OCI-LY7 (cell line): ENCODE results near the gene SCGB1C2. TPM values are rescaled to one million over a fixed set of nuclear protein-coding genes. Genes with fewer than 3 reads are reported as not detected.

Experiments used
- BruUV-seq: library from RNA; stranded (reverse); fragments of 400-500 nt; replicated peaks from 2 replicates; lab custom pipeline; 2021; lab: Mats Ljungman, UMichigan
- CTCF ChIA-PET: fragments of 300-600 bp; sonication (Branson Sonifier 250); formaldehyde crosslinking; loops from one replicate; lab custom pipeline; 2022; ENCODE audit warnings: antibody characterized with exemption; ENCODE audit not compliant: unreplicated experiment; lab: Charles Lee
- POLR2A ChIA-PET: fragments of 300-600 bp; sonication (Branson Sonifier 250); formaldehyde crosslinking; loops from one replicate; lab custom pipeline; 2022; ENCODE audit warnings: antibody characterized with exemption; lab: Charles Lee
- DNase-seq: peaks from one replicate; pipeline ENCODE4 v3.0.0-alpha.2; 2015; ENCODE audit warnings: low spot score
- H2AFZ ChIP-seq: fragments of 200-600 bp; sonication (generic), shearing (Covaris generic); 2 replicates; pipeline ENCODE4 v1.6.1; 2014; ENCODE audit warnings: mild to moderate bottlenecking, antibody characterized with exemption, low read length, moderate library complexity
- H3K27ac ChIP-seq: fragments of 200-600 bp; sonication (generic); 2 replicates; pipeline ENCODE4 v1.5.1; 2014; ENCODE audit warnings: mixed run types, low read depth, mild to moderate bottlenecking, moderate library complexity, low read length, inconsistent platforms; ENCODE audit not compliant: poor library complexity, severe bottlenecking
- H3K36me3 ChIP-seq: fragments of 200-600 bp; sonication (generic); 2 replicates; pipeline ENCODE4 v1.6.1; 2014; ENCODE audit warnings: mild to moderate bottlenecking, antibody characterized with exemption, low read length, moderate library complexity, mixed read lengths; ENCODE audit not compliant: insufficient read depth
- H3K4me1 ChIP-seq: fragments of 200-600 bp; sonication (generic); 2 replicates; pipeline ENCODE4 v1.5.1; 2014; ENCODE audit warnings: mild to moderate bottlenecking, low read length; ENCODE audit not compliant: insufficient read depth, poor library complexity, severe bottlenecking
- H3K4me2 ChIP-seq: fragments of 200-600 bp; sonication (generic); 2 replicates; pipeline ENCODE4 v1.6.1; 2014; ENCODE audit warnings: mild to moderate bottlenecking, low read length
- H3K4me3 ChIP-seq: fragments of 200-600 bp; sonication (generic); 2 replicates; pipeline ENCODE4 v1.5.1; 2014; ENCODE audit warnings: mild to moderate bottlenecking, low read depth, low read length; ENCODE audit not compliant: poor library complexity, severe bottlenecking
- H3K79me2 ChIP-seq: fragments of 200-600 bp; sonication (generic); 2 replicates; pipeline ENCODE4 v1.6.1; 2016; ENCODE audit warnings: low read depth, mild to moderate bottlenecking, low read length, moderate library complexity, mixed read lengths; ENCODE audit not compliant: insufficient read depth
- H3K9me2 ChIP-seq: fragments of 200-600 bp; sonication (generic); 2 replicates; pipeline ENCODE4 v1.6.1; 2016; ENCODE audit warnings: mild to moderate bottlenecking, low read length, mixed read lengths; ENCODE audit not compliant: insufficient read depth
- H3K9me3 ChIP-seq: fragments of 200-600 bp; sonication (generic); 2 replicates; pipeline ENCODE4 v1.6.1; 2014; ENCODE audit warnings: mild to moderate bottlenecking, mixed run types, low read length, mixed read lengths
- H4K20me1 ChIP-seq: fragments of 200-600 bp; sonication (generic); 2 replicates; pipeline ENCODE4 v1.6.1; 2014; ENCODE audit warnings: mild to moderate bottlenecking, antibody characterized with exemption, low read length, moderate library complexity, mixed read lengths; ENCODE audit not compliant: insufficient read depth
- EZH2phosphoT487 ChIP-seq: fragments of 200-600 bp; sonication (generic); IDR thresholded peaks from 2 replicates; pipeline ENCODE4 v1.6.1; 2018; ENCODE audit warnings: low read depth, borderline replicate concordance, mild to moderate bottlenecking, mixed run types, antibody characterized with exemption, low read length, moderate library complexity, mixed read lengths
- intact Hi-C: fragments of 100-400 bp; cut with micrococcal nuclease; formaldehyde crosslinking; loops from one replicate; pipeline ENCODE4 v1.10.0; 2022; ENCODE audit not compliant: unreplicated experiment
- total RNA-seq, 2 experiments: library from RNA; depleted of rRNA in 1 of 2; stranded (reverse); fragments of >200 nt in 1 of 2; shearing (Covaris generic) in 1 of 2; gene quantifications; 2 replicates each; pipeline ENCODE4 v1.2.3, GENCODE V29; 2014 to 2022
- TF ChIP-seq, protein P1 (sequence below): fragments of 200-600 bp; sonication (generic); conservative IDR thresholded peaks from 2 replicates; pipeline ENCODE4 v1.5.1; 2014; ENCODE audit warnings: mild to moderate bottlenecking, antibody characterized with exemption, low read length, moderate library complexity, mixed read lengths

SCGB1C2 gene
- total RNA-seq, 2 experiments from 2014 or later, result not detected

DNA sequence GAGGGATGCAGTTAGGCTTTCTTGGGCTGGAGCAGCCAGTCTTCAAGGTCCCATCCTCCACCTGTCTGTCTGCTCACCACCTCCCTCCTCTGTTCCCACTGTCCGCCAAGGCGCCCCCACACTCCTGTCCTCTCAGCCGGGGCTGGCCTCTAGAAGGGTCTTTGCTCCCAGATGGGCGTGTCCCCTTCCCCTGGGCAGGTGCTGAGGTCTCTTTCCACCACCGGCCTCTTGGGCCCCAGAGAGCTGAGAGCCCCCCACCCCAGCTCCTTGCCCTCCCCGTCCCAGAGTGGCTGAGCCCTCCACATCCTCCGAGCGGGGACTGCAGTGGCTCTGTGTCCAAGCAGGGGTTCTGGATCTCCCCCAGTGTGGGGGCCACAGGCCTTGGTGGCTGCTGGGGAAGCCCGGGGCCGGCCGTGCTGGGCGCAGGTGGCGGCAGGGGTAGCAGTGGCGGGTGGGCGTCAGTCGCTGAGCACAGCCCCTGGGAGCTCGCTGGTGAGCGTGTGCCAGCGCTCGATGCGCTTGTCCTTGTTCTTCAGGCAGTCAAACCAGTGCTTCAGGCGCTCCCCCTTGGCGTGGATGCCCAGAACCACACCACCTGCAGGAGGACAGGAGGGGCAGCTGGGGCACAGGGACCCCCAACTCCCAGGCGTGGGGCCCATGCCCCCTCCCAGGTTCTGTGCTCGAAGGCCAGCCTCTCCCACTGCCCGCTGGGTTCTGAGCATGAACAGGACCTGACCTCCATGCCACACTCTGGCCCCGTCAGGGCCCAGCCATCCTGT, 9.8 kb downstream of the SCGB1C2 start:
- Histone ChIP-seq H3K9me2 (no peaks in the 10 kb centered on the region), H3K27ac (no peak overlapping the region), H3K79me2 (no peaks in the 10 kb centered on the region), H3K4me1 (no peaks in the 10 kb centered on the region), H3K4me2 (no peak overlapping the region), H3K36me3 (no peaks in the 10 kb centered on the region), H2AFZ (no peak overlapping the region), H3K9me3 (no peaks in the 10 kb centered on the region), H3K4me3 (no peak overlapping the region), H4K20me1 (no peaks in the 10 kb centered on the region)
- ChIA-PET POLR2A (no interaction called here), CTCF (no interaction called here)
- intact Hi-C loops, result no loop called here
- TF ChIP-seq, protein P1, sequence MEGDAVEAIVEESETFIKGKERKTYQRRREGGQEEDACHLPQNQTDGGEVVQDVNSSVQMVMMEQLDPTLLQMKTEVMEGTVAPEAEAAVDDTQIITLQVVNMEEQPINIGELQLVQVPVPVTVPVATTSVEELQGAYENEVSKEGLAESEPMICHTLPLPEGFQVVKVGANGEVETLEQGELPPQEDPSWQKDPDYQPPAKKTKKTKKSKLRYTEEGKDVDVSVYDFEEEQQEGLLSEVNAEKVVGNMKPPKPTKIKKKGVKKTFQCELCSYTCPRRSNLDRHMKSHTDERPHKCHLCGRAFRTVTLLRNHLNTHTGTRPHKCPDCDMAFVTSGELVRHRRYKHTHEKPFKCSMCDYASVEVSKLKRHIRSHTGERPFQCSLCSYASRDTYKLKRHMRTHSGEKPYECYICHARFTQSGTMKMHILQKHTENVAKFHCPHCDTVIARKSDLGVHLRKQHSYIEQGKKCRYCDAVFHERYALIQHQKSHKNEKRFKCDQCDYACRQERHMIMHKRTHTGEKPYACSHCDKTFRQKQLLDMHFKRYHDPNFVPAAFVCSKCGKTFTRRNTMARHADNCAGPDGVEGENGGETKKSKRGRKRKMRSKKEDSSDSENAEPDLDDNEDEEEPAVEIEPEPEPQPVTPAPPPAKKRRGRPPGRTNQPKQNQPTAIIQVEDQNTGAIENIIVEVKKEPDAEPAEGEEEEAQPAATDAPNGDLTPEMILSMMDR, result no peak
- no peak for TF ChIP-seq EZH2phosphoT487
- BruUV-seq, result no TSS peak
- DNase-seq, result no peak

DNA sequence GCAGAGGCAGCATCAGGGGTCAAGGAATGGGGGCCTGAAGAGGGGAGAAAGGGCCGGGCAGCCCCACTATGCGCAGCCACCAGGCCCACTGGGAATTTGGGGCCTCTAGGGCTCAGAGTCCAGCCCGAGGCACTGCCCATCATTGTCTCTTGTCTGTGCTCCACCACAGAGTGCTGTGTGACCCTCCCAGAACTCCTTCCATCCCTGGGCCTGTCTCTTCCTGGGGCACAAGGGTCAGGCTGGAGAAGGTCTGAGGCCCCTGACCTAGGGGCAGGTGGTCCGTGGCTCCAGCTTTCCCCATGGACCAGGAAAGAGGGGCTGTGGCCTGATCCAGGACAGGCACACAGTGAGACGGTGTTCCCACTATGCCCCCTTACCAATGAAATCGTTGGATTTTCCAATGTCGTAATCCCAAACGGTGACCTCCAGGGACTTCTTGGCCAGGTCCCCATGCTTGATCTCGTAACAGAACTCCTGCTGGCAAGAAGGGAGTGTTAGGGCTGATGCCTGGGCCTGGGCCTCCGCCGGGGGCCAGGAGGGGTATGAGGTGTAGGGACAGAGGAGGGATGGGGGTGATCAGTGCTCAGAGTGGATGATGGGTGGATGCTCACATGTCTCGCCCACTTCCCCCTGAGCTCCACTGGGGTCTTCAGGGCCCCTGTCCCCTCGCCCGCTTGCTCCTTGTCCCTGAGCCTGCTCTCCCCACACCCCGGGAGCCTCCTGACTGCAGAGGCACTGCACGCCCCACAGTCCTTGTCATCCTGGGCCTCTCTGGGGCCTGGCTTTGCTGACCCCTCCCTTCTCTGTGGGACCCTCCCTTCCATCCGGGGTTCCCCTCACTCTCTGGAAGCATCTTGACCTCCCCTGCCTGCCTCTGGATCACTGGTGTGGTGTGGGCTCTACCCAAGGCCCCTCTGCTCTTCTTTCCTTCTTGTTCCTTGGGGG, 10.7 kb downstream of the SCGB1C2 start:
- Histone ChIP-seq H3K27ac (no peak overlapping the region), H3K9me2 (no peaks in the 10 kb centered on the region), H3K4me1 (no peaks in the 10 kb centered on the region), H4K20me1 (no peaks in the 10 kb centered on the region), H3K36me3 (no peaks in the 10 kb centered on the region), H3K4me2 (no peak overlapping the region), H3K9me3 (no peaks in the 10 kb centered on the region), H3K79me2 (no peaks in the 10 kb centered on the region), H2AFZ (no peak overlapping the region), H3K4me3 (no peak overlapping the region)
- BruUV-seq, result no TSS peak
- TF ChIP-seq, protein P1, result no peak
- no peak for TF ChIP-seq EZH2phosphoT487
- ChIA-PET CTCF (no interaction called here), POLR2A (no interaction called here)
- intact Hi-C loops, result no loop called here
- no peak for DNase-seq
